Peyer's patch (tissue), 4 donors: ENCODE measurements around the gene CAGE1.

Experiments used
- POLR2A ChIP-seq, 2 donors: fragments of 450-650 bp; IDR thresholded peaks; one replicate each; pipeline ENCODE4 v1.5.1; 2017; ENCODE audit warnings: antibody characterized with exemption in 2 of 2, mild to moderate bottlenecking in 2 of 2, moderate library complexity in 2 of 2
- TF ChIP-seq, protein P1 (sequence below), 6 experiments: fragments of 450-650 bp in 4 of 6; fragments of 200-600 bp in 2 of 6; sonication (generic) in 1 of 6; IDR thresholded peaks; one replicate each; pipeline ENCODE4 v1.5.1; 2017 to 2019; ENCODE audit warnings: antibody characterized with exemption in 6 of 6, mild to moderate bottlenecking in 3 of 6, moderate library complexity in 1 of 6

DNA sequence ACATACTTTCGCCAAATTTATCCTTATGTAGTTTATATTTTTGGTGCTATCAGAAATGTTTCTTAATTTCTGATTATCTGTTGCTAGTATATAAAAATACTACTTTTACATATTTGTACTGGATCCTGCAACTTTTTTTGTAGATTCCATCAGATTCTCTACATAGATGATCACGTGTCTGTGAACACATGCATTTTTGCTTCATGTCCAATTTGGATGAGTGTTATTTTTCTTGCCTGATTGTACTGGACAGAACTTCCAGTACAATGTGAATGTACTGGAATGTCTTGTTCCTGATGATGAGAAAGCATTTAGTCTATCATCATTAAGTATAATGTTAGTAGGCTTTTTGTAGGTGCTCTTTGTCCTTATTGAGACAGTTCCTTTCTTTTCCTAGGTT, 51.5 kb downstream of the CAGE1 start:
- TF ChIP-seq, protein P1, sequence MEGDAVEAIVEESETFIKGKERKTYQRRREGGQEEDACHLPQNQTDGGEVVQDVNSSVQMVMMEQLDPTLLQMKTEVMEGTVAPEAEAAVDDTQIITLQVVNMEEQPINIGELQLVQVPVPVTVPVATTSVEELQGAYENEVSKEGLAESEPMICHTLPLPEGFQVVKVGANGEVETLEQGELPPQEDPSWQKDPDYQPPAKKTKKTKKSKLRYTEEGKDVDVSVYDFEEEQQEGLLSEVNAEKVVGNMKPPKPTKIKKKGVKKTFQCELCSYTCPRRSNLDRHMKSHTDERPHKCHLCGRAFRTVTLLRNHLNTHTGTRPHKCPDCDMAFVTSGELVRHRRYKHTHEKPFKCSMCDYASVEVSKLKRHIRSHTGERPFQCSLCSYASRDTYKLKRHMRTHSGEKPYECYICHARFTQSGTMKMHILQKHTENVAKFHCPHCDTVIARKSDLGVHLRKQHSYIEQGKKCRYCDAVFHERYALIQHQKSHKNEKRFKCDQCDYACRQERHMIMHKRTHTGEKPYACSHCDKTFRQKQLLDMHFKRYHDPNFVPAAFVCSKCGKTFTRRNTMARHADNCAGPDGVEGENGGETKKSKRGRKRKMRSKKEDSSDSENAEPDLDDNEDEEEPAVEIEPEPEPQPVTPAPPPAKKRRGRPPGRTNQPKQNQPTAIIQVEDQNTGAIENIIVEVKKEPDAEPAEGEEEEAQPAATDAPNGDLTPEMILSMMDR (IDR thresholded peaks at IDR 0.05) = no peak
- no peak for TF ChIP-seq POLR2A (IDR thresholded peaks at IDR 0.05)
